GM08714 (cell line): ENCODE measurements around the gene BRI3BP.

Experiments used
- H3K4me3 ChIP-seq: fragments of 200-500 bp; sonication (Bioruptor generic); 2 replicates; pipeline ENCODE4 v1.5.1; 2014; ENCODE audit warnings: mild to moderate bottlenecking, low read length, inconsistent platforms
- ZNF274 ChIP-seq: IDR thresholded peaks from 2 replicates; pipeline ENCODE4 v1.6.1; 2012; ENCODE audit warnings: mild to moderate bottlenecking, low read depth, low read length

Gene BRI3BP

DNA sequence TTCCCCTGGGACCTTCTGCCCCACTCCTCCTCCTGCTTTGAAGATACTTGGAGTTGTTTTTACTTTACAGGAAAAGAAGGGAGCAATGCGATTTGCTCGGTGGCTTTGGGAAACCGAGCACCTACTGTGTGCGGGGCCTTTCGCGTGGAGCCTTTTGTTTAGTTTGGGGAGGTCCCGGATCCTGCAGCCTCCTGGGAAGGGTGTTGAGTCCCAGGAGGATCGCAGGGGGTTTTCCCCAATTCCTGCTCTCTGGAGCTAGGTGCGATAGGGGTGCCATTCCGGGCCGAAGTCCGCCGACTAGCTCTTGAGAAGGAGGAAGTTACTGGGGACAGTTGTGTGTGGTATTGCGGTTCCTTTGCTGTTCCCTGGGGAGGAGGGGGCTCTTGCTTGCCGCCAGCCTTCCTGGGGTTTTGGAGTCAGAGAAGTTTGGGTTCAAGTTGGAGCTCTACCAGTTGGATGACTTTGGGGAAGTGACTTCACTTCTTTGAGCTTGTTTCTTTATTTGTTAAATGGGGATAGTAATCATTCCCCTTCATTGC, 1.1 kb downstream of the BRI3BP start:
- TF ChIP-seq ZNF274: no peak
- peak overlapping the region; percentile 69 for H3K4me3 ChIP-seq

DNA sequence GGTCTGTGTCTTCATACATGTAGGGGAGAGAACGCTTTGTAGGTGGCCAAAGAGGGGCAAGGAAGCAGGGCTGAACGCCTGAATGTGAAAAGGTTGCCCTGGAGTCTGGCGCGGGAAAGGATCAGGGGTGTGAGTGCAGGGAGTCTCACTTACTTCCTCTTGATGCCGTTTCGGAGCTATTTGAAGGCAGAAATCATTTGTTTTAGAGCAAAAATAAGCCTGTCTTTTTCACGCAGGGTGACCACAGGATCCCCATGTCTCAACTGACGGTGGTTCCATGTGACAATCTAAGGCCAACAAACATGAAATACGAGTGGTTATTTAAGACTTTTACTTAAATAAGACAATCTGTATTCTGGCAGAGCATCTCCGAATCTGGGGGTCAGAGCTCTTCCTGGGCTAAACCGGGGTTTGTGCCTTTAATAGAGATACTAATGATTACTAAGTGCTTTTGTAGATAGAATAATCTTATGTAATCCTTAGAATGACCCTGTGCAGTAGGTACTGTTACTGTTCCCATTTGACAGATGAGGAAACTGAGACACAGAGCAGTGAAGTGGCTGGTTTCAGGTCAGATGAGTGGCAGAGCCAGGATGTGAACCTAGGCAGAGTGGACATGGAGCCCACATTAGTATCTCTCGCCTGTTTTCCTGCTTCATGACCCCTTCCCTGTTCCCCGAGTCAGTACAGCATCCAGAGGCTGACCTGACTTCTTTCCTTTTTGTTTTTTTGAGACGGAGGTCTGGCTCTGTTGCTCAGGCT, 1.9 kb downstream of the BRI3BP start:
- TF ChIP-seq ZNF274: no peak
- H3K4me3 ChIP-seq: peak overlapping the region; percentile 69

DNA sequence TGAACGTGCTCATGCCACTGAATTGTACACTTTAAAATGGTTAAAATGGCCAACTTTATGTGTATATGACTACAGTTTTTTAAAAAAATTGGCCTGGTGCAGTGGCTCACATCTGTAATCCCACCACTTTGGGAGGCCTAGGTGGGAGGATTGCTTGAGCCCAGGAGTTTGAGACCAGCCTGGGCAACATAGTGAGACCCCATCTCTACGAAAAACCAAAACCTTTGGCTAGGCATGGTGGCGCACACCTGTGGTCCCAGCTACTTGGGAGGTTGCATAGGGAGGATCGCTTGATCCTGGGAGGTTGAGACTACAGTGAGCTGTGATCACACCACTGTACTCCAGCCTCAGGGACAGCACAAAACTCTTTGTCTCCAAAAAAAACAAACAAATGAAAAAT, 5.3 kb downstream of the BRI3BP start:
- no peak overlapping the region for H3K4me3 ChIP-seq
- TF ChIP-seq ZNF274: no peak

DNA sequence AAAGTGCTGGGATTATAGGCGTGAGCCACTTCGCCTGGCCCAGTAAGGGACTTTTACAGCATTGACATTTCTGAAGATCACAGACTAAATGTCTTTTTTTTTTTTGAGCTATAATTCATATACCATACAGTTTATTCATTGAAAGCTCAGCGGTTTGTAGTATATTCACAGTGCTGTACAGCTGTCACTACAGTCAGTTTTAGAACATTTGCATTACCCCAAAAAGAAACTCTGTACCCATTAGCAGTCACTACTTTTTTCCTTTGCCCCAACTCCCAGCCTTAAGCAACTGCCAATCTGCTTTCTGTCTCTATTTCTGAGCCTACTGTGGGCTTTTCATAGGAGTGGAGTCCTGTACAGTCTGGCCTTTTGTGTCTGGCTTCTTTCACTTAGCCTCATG, 8.2 kb downstream of the BRI3BP start:
- no peak for TF ChIP-seq ZNF274
- H3K4me3 ChIP-seq: no peak overlapping the region

DNA sequence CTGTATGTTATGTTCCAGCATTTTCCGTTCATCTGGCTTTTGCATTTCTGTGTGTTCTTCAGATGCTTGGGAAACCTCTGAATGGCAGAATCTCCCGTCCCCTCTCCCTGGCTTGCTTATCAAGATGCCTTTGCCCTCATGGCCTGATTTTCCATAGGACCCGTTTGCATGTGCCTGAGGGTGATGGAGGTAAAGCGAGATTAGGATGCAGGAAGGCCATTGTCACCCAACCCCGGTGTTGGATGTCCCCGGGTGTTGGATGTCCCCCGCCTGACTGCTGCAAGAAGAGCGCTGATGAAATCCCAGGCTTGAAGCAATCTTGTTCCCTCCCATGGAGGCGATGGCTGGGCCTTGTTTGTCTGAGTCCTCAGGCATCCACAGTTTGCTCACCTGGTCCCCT, 9.6 kb downstream of the BRI3BP start:
- no peak for TF ChIP-seq ZNF274
- H3K4me3 ChIP-seq: no peak overlapping the region

DNA sequence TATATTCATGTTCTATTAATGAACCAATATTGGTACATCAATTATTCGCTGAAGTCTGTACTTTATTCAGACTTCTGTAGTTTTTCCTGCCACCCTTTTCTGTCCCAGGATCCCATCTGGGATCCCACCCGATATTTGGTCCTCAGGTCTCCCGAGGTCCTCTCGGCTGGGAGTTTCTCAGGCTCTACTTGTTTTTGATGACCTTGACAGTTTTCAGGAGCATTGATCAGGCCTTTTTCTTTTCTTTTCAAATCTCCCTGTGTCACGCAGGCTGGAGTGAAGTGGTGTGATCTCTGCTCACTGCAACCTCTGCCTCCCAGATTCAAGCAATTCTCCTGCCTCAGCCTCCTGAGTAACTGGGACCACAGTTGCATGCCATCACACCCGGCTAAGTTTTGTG, 11.2 kb downstream of the BRI3BP start:
- no peak overlapping the region for H3K4me3 ChIP-seq
- no peak for TF ChIP-seq ZNF274

DNA sequence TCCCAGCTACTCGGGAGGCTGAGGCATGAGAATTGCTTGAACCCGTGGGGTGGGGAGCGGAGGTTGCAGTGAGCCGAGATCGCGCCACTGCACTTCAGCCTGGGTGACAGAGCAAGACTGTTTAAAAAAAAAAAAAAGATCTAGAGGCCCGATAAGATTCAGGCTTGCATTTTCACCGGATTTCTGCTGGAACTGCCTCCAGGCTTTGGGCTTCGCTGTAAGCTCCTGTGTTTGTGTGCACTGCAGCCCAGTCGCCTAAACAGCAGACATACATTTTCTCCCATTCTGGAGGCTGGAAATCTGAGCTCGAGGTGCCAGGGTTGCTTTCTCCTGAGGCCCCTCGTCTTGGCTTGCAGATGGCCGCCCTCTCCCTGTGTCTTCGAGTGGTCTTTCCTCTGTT, 12.2 kb downstream of the BRI3BP start:
- H3K4me3 ChIP-seq: no peak overlapping the region
- no peak for TF ChIP-seq ZNF274

DNA sequence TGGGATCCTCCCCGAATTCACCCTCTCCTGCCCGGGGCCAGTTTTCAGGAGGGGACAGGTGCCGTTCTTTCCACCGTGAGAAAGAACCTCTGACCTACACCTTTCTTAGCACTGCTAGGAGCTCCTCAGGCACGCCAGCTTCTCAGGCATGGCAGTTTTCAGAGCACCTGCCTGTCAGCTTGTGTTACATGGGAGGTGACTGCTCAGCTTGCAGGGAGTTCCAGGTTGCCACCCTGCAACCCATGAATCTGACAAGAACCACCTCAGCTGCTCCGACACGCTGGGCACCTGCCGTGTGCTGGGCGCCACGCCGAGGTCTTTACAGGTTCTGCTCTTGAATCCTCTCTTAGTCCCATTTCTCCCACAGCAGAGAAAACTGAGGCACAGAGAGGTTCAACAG, 12.9 kb downstream of the BRI3BP start:
- H3K4me3 ChIP-seq: no peak overlapping the region

DNA sequence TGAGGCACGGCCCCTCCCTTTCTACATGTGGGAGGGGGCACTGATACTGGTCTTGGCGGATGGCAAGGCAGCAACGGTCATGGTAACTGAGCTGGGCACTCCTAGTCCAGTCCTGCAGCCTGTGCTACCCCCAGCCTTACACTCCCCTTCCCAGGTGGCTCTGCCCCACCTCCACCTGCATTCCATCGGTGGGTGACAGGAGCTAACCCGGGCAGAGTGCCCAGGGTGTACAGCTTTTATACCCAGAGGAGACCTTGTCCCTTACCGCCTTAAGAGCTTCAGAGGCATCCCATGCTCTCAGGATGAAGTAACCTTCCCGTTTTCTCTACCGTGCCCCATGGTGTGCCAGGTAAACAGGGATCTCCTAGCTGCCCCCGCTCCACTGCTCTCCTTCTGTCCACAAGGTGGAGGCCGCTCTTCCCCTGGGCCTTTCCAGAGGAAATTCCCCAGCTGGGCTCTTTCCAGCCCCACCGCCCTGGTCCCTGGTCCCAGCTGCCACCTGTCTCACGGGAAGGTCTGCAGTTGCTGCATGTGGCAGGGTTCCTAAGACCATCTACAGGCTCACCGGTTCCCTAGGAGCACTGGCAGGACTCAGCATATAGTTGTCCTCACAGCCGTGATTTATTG, 20.5 kb downstream of the BRI3BP start:
- no peak overlapping the region for H3K4me3 ChIP-seq
- no peak for TF ChIP-seq ZNF274

More for the DNA sequence above, 12.9 kb downstream of the BRI3BP start:
- TF ChIP-seq ZNF274: no peak

DNA sequence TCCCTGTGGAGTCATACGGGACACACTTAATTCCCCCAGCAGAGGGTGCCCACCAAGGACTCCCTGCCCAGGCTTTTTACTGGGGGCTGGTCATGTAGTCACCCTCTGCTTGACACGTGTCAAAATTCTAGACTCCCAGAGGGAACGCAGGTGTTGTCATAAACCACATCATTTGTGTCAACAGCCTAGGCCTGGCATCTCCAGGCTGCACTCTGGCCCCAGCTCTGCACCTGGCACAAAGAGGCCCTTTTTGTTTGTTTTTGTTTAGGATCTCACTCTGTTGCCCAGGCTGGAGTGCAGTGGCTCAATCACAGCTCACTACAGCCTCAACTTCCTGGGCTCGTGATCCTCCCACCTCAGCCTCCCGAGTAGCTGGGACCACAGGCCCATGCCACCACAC, 21.1 kb downstream of the BRI3BP start:
- TF ChIP-seq ZNF274: no peak
- no peak overlapping the region for H3K4me3 ChIP-seq

DNA sequence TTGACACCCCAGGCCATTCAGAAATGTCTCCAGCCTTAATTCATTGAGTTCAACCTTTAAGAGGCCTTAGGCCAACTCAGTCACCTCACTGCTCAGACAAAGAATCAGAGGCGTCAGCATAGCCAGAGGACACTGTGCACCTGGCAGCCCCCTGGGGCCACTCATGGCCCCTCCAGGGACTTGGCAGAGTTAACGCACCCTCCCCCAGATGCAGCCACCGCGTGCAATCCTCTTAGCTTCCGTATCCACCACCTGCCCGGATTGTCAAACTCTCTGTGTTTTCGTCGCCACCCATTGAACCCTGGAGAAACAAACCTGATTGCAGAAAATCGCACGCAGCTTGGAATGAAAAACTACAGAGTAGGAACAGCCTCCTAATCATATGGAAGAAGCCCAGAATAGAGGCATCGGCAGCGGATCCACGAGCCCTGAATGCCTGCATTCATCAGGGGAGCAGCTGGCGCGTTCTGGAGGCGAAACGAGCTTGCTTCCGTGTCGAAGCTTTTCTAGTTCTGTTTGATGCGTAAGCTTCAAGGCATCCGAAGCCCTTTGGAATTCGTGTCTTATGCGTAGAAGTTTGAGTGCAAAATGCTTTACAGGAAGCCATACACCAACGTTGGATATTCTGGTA, 22.4 kb downstream of the BRI3BP start:
- no peak overlapping the region for H3K4me3 ChIP-seq
- TF ChIP-seq ZNF274: no peak

DNA sequence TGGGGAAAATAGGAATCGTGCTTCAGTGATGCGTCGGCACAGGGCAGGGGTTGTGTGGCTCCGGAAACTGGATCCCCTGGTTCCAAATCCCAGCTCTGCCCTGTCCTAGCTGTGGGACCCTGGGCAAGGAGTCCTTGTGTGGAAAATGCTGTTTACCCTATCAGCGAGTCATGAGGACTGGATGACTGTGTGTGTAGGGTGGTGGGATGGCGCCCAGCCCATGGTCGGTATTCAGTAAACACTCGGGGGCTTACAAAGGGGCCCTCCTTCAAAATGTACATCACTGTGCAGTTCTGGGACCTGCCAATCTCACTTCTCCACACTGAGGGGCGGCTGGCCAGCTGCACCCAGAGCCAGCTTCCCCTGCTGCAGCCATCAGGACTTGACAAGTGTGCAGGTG, 24.4 kb downstream of the BRI3BP start:
- H3K4me3 ChIP-seq: no peak overlapping the region
- no peak for TF ChIP-seq ZNF274

DNA sequence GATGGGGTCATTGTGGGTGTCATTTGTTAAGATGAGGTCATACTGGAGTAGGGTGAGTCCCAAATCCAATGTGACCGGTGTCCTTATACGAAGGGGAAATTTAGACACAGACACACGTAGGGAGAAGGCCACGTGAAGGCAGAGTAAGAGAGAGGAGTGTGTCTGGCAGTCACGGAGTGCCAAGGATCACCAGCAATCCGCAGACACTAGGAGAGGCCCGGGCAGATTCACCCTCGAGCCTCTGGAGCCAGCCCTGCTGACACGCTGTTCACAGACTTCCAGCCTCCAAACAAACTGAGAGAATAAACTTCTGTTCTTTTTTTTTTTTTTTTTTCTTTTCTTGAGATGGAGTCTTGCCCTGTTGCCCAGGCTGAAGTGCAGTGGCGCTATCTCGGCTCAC, 24.9 kb downstream of the BRI3BP start:
- H3K4me3 ChIP-seq: no peak overlapping the region
- no peak for TF ChIP-seq ZNF274

DNA sequence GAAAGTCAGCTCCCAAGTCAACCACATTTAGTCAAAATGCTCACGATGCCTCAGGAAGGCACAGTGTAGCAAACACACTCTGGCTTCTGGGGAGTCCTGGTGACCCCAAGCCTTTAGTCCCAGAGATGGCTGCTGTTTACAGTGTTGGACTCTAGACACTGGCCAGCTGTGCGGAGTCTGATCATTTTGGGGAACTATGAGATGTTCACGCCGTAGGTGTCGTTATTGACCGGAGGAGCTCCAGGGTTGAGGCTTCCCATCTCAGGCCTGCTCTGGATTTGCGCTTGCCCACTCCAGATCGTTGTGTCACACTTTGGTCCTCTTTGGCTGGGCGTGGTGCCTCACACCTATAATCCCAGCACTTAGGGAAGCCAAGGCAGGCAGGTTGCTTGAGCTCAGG, 27.7 kb downstream of the BRI3BP start:
- no peak overlapping the region for H3K4me3 ChIP-seq
- no peak for TF ChIP-seq ZNF274

DNA sequence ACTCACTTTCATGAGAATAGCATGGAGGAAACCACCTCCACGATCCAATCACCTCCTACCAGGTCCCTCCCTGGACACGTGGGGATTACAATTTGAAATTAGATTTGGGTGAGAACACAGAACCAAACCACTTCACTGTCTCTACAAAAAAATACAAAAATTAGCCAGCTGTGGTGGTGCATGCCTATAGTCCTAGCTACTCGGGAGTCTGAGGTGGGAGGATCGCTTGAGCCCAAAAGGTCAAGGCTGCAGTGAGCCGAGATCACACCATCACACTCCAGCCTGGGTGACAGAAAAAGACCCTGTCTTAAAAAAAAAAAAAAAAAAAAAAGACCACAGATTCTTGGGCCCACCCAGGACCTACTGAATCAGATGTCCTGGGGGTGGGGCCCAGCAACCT, 28.3 kb downstream of the BRI3BP start:
- TF ChIP-seq ZNF274: no peak
- H3K4me3 ChIP-seq: no peak overlapping the region
